ENCODE data around the gene OPCML. TPM values are rescaled to one million over a fixed set of nuclear protein-coding genes. Genes with fewer than 3 reads are reported as not detected.

OPCML gene
- total RNA-seq, 1 experiment from 2014 or later, result 0.21 TPM

DNA sequence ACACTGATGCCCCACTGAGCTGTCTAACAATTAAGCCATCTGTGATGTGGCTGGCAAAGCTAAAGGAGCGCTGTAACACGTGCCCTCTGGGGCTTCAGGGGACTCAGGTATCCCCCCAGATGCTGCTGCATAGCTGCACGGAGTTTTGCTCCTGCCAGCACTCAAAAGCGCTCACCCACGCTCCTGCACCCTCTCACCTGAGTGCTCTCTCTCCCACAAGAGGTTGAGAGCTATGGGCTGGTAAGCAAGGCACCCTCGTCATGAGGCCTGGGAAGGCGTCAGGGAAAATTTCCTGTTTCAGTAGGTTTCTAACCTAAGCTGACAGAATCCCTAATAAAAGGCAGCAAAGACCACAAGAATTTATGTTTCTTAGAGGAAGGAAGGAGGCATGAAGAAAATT, 850.3 kb downstream of the OPCML start:
- no peak for DNase-seq
- Histone ChIP-seq H3K27me3 (ENCODE audit: control insufficient read depth, insufficient read depth, low read length) (no peaks in the 10 kb centered on the region), H3K36me3 (replicated peaks; ENCODE audit: control insufficient read depth, insufficient read depth, low read length) (no peaks in the 10 kb centered on the region), H3K4me3 (ENCODE audit: insufficient read depth, low read depth, low read length) (no peak overlapping the region)

DNA sequence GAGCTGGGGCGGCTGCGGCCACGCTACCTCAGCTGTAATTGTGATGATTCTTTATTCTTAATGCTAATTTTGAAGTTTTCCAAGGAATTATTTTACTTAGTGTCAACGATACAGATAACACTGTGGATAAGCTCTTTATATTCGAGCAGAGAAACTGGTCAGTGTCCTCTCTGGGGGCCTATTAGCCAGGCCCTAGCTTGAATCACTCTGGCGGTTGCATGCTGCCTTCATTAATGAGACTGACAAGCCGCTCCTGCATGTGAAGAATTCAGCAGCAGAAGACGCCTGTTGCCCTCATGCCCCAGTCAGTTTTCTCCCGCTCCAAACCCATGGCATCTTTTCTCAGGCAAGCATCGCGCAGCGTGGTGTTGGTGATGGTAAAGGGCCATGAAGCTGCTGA, 851.7 kb downstream of the OPCML start:
- Histone ChIP-seq H3K36me3 (replicated peaks; ENCODE audit: control insufficient read depth, insufficient read depth, low read length) (no peaks in the 10 kb centered on the region), H3K4me3 (ENCODE audit: insufficient read depth, low read depth, low read length) (no peak overlapping the region), H3K27me3 (ENCODE audit: control insufficient read depth, insufficient read depth, low read length) (no peaks in the 10 kb centered on the region)
- no peak for DNase-seq

DNA sequence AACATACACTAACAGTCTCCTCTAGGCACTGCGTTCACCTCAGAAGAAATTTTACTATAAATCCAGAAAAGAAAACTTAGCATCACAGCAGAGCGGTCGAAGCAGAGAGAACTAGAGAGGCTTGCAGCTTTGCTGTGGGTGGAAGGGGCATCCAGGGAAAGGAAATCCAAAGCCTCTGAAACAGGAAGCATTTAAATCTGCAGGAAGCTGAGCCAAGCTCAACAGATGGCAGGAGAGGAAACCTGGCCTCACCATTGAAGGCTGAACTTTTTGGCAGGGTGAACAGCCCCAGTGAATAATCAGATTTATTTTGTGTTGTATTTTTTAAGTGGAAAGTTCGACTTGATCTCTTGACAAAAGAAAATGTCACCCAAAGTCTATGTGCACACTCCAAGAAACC, 858.1 kb downstream of the OPCML start:
- H3K27me3 ChIP-seq (ENCODE audit: control insufficient read depth, insufficient read depth, low read length), result no peaks in the 10 kb centered on the region
- H3K36me3 ChIP-seq (replicated peaks; ENCODE audit: control insufficient read depth, insufficient read depth, low read length), result no peaks in the 10 kb centered on the region
- DNase-seq, result no peak
- no peak overlapping the region for H3K4me3 ChIP-seq (ENCODE audit: insufficient read depth, low read depth, low read length)

DNA sequence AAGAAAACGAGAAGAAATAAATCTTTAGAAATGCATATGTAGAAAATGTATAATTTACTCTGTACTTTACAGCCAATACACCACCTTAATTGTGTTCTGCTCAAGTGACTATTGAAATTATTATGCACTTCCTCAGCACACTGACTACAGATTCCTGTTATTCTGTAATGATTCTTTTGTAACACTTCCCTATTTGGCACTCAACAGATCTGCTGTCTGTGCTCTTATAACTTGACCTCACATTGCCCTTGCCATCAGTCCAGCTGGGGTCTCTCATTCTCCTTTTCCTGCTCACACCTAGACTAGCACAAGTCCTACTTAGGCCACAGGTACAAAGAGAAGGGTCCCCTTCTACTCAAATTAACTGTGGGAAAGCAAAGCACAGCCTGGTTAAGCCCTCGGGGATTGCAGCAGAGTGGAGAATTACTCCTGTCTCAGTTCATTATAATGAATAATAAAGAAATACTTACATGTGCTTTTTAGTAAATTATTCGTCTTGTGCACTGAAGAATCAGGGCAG, 860.4 kb downstream of the OPCML start:
- no peak overlapping the region for H3K4me3 ChIP-seq (ENCODE audit: insufficient read depth, low read depth, low read length)
- no peaks in the 10 kb centered on the region for H3K27me3 ChIP-seq (ENCODE audit: control insufficient read depth, insufficient read depth, low read length)

DNA sequence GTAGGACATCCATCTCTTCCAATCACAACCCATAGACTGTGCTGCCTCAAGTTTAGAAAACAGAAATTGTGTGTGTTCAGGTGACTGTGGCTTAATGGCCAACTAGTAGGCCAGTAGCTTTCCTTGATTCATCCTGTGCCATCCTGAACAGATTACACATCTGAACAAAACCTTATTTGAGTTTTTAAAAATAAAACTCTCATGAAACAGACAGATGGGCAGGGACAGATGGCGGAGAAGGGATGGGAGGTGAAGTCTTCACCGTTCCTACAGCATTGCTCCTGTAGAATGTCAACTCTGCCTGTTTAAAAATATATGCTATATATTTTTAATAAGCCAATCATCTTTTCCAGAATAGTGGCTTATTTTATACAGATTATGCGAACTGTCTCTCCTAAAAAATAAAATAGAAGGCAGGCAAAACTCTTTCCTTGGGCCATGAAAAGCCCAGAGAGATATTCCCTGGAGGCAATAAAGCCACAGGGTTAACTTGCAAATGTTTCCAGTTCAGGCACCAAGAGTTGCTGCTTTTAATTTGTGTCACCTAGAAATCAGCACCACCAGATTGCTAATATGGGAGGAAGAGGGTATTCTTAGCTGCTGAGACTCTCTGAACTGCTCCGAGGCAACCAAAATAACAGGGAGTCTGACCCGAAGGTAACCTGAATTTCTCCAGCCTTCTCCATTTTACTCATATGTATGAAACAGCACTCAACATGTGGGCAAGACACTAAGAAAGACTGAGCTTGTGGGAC, 861.2 kb downstream of the OPCML start:
- no peaks in the 10 kb centered on the region for H3K27me3 ChIP-seq (ENCODE audit: control insufficient read depth, insufficient read depth, low read length)
- no peaks in the 10 kb centered on the region for H3K36me3 ChIP-seq (replicated peaks; ENCODE audit: control insufficient read depth, insufficient read depth, low read length)
- no peak overlapping the region for H3K4me3 ChIP-seq (ENCODE audit: insufficient read depth, low read depth, low read length)
- no peak for DNase-seq

More for the DNA sequence above, 860.4 kb downstream of the OPCML start:
- no peaks in the 10 kb centered on the region for H3K36me3 ChIP-seq (replicated peaks; ENCODE audit: control insufficient read depth, insufficient read depth, low read length)
- no peak for DNase-seq

DNA sequence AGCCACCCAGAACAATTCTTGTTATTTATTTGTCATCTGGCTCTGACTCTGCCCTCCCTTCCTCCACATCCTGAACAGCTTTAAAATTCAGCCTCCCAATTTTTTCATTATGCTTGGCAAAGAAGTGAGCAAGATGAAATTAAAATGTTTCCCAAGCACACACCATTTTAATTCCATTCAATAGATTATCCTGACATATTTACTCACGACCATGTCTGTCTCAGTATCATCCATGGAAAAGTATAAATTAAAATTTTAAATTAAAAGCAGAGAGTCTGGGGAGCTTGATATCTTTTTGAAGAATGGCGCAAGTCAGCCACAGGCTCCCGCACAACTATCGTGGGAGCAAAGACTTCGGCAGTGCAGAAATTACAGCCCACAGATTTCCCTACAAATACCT, 862.4 kb downstream of the OPCML start:
- no peaks in the 10 kb centered on the region for H3K36me3 ChIP-seq (replicated peaks; ENCODE audit: control insufficient read depth, insufficient read depth, low read length)
- H3K27me3 ChIP-seq (ENCODE audit: control insufficient read depth, insufficient read depth, low read length), result no peaks in the 10 kb centered on the region
- H3K4me3 ChIP-seq (ENCODE audit: insufficient read depth, low read depth, low read length), result no peak overlapping the region
- DNase-seq, result no peak

DNA sequence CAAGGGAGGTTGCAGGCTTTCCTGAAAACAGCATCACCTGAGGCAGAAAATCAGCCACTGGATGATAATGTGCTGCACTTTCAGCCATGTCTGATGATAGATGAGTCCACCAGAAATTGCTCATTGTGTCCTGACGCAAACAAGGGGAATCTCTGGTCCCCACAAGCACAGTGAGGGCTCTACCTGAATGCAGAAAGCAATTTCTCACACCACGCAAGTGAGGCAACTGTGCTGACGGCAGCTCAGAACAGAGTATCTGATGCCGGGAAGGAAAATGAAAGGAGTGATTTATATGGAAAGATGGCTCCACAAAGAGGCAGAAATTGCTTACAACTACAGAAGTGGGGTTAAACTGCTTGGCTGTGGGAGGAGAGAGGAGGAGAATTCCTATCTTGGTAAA, 867.1 kb downstream of the OPCML start:
- Histone ChIP-seq H3K4me3 (ENCODE audit: insufficient read depth, low read depth, low read length) (no peak overlapping the region), H3K27me3 (ENCODE audit: control insufficient read depth, insufficient read depth, low read length) (no peaks in the 10 kb centered on the region), H3K36me3 (replicated peaks; ENCODE audit: control insufficient read depth, insufficient read depth, low read length) (no peaks in the 10 kb centered on the region; the same call in 1 of the 2 replicates)
- DNase-seq, result no peak

DNA sequence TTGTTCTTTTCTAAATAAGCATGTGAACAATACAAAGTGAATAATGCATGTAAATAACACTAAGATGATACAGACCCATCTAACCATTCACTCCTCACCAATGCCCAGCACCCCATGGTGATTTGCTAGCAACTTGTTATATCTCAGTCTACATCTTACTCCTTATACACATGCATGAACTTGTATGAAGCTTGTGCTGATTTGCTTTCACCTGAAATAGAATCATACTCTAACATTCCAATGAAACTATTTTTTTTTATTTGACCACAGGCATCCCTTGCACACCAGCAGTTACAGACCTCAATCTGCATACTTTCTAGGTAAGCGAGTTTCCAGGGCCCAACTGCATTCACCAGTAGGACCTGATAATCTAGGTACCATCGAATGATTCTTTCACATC, 873.6 kb downstream of the OPCML start:
- H3K27me3 ChIP-seq (ENCODE audit: control insufficient read depth, insufficient read depth, low read length), result no peaks in the 10 kb centered on the region
- DNase-seq, result no peak
- H3K4me3 ChIP-seq (ENCODE audit: insufficient read depth, low read depth, low read length), result no peak overlapping the region
- no peaks in the 10 kb centered on the region; the same call in 1 of the 2 replicates for H3K36me3 ChIP-seq (replicated peaks; ENCODE audit: control insufficient read depth, insufficient read depth, low read length)

DNA sequence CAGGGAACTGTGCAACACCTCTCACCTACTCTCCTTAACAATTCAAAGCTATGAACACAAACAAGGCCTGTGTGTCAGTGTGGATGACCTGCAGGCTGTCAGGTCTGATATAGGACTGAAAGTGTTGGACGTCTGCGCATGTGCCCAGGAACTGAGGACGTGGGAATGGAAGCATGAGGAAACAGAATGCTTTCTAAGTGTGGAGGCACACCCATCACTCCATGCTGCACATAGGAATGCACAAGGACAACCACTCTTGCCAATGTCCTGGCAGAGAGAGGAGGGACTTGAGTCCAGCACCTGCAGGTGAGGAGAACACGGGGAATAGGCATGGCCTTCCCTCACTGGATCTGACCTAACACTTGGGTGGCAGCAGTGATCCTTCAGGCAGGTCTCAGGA, 874.3 kb downstream of the OPCML start:
- Histone ChIP-seq H3K4me3 (ENCODE audit: insufficient read depth, low read depth, low read length) (no peak overlapping the region), H3K36me3 (replicated peaks; ENCODE audit: control insufficient read depth, insufficient read depth, low read length) (no peaks in the 10 kb centered on the region), H3K27me3 (ENCODE audit: control insufficient read depth, insufficient read depth, low read length) (no peaks in the 10 kb centered on the region)
- DNase-seq, result no peak

DNA sequence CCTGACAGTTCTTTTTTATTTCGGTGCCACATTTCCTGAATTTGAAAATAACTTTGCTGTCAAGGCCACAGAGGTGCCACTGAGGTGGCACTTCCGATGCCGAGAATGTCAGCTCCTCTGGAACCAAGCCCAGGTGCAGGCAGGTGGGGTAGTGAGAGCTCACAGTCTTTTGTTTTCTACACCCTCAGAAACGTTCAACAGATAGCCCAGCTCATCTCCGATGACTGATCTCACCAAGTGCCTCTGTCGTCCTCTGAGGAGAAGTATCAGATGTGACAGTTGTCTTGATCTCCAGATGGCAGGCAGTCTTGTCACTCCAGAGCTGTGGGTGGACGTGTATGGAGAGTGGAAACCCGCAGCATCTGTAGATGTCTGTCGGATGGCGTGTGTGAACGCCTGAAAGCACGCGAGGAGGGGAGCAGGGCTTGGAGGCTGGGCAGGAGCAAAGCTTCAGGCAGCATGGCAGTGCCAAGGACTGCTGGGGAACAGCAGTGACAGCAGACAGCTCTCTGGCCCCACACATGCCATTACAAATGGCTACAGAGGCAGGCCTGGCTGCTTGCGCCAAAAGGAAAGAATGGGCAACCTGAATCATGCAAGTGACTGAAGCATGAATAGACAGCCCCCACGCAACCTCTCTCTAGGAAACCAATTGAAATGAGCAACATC, 877.0 kb downstream of the OPCML start:
- H3K36me3 ChIP-seq (replicated peaks; ENCODE audit: control insufficient read depth, insufficient read depth, low read length), result no peaks in the 10 kb centered on the region
- no peaks in the 10 kb centered on the region for H3K27me3 ChIP-seq (ENCODE audit: control insufficient read depth, insufficient read depth, low read length)
- DNase-seq, result no peak
- H3K4me3 ChIP-seq (ENCODE audit: insufficient read depth, low read depth, low read length), result no peak overlapping the region

DNA sequence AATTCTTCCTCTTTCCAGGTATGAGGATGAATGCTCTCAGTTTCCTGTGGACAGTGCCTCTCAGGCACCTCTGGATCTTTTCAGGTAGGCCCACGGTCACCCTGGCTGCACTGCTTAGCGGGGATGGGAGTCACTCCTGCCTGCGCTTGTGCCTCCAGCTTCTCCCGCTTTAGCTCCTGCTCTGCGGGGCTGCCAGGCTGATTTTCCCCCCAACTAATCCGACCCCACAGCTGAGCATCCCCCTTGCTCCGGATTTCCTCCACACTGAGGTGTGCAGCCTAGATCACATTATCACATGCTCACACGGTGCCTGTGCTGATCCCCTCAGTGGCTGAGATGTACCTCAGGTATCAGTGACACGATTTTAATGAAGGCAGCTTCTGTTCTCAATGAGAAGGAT, 879.1 kb downstream of the OPCML start:
- DNase-seq, result no peak
- H3K4me3 ChIP-seq (ENCODE audit: insufficient read depth, low read depth, low read length), result no peak overlapping the region
- H3K36me3 ChIP-seq (replicated peaks; ENCODE audit: control insufficient read depth, insufficient read depth, low read length), result no peaks in the 10 kb centered on the region
- no peaks in the 10 kb centered on the region for H3K27me3 ChIP-seq (ENCODE audit: control insufficient read depth, insufficient read depth, low read length)

DNA sequence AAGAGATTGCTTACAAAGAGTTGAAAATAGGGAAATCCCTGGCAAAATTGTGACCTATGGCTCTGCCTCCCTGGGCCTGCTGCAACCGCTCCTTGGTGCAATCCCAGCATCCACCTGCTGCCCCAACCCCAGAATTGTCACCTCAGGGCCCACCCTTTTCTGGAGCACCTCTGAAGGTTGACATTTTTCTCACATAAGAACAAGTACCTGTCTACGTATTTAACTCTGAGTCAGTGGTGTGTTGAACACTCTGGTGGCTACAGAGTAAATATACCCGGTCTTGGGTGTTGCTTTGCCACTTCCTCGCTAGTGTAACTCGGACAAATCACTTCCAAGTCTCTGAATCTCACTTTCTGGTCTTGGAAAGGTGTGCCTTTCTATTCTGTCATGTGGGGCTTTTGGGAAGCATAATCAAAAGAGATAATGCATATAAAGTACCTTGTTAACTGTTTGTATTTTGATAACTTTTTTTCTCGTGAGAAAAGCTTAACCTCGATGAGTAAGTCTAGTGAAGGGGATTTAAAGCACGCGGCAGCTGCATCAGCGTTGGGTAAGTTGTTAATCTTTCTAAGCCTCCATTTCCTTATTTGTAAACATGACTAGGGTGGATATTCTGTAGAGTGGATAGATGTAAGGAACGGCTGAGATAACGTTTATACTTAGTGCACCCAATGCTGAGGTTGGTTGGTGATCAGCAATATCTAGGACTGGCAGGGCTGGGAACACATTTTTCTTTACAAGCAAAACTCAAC, 881.2 kb downstream of the OPCML start:
- H3K4me3 ChIP-seq (ENCODE audit: insufficient read depth, low read depth, low read length), result no peak overlapping the region
- H3K27me3 ChIP-seq (ENCODE audit: control insufficient read depth, insufficient read depth, low read length), result no peaks in the 10 kb centered on the region
- H3K36me3 ChIP-seq (replicated peaks; ENCODE audit: control insufficient read depth, insufficient read depth, low read length), result no peaks in the 10 kb centered on the region
- no peak for DNase-seq

DNA sequence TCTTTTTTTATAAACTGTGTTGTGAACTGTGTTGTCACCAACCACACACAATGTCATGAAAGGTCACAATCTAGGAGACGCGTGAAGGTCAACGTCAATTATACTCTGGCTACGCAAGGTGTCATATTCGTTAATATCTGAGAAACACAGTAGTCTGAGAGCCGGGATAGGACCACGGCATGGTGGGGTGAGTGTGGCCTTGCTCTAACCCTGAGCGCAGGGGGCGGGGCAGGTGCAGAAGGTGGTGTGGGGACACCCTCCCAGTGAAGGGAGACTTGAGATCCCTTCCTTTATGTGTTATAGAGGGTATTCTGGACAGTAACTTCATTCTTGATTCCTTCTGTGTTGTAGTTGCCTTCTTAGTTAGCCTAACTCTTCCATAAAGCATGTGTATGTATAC, 883.0 kb downstream of the OPCML start:
- no peak overlapping the region for H3K4me3 ChIP-seq (ENCODE audit: insufficient read depth, low read depth, low read length)
- DNase-seq, result no peak
- H3K36me3 ChIP-seq (replicated peaks; ENCODE audit: control insufficient read depth, insufficient read depth, low read length), result no peaks in the 10 kb centered on the region
- no peaks in the 10 kb centered on the region for H3K27me3 ChIP-seq (ENCODE audit: control insufficient read depth, insufficient read depth, low read length)

DNA sequence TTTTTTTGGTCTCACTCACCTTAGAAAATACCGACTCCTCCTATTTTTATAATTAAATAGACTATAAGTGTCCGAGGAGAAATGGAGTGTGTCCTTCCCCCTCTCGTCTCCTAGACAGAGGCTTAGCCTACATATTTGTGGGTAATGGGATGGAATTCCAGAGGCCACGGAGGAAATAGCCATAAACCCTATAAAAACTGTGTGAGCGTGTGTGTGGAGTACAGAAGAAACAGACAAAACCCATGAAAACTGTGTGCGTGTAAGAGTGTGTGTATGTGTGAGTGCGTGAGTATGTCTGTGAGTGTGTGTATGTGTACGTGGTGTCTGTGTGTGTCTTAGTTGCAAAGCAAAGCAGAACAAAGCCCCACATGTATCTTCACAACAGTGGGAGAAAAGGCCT, 883.5 kb downstream of the OPCML start:
- DNase-seq, result no peak
- Histone ChIP-seq H3K4me3 (ENCODE audit: insufficient read depth, low read depth, low read length) (no peak overlapping the region), H3K27me3 (ENCODE audit: control insufficient read depth, insufficient read depth, low read length) (no peaks in the 10 kb centered on the region), H3K36me3 (replicated peaks; ENCODE audit: control insufficient read depth, insufficient read depth, low read length) (no peaks in the 10 kb centered on the region)

DNA sequence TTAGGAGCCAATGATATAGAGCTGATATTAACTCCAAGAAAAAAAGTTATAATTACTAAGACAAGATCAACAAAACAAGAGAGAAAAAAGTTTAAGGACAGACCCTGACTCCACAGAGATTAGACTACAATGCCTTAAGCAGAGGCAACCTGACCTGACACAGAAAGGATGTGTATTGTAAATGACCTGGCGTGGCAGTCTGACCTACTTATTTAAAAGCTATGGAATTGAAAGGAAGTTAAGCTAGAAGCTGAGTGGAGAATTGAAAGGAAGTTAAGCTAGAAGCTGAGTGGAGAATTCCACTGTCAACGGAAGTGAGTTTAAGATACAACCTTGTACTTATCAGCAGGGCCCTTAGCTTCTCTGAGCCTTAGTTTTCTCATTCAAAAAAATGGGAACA, 885.4 kb downstream of the OPCML start:
- no peak for DNase-seq
- H3K36me3 ChIP-seq (replicated peaks; ENCODE audit: control insufficient read depth, insufficient read depth, low read length), result no peaks in the 10 kb centered on the region
- H3K27me3 ChIP-seq (ENCODE audit: control insufficient read depth, insufficient read depth, low read length), result no peaks in the 10 kb centered on the region
- no peak overlapping the region for H3K4me3 ChIP-seq (ENCODE audit: insufficient read depth, low read depth, low read length)

Measured in H7 (cell line).